Tibial nerve (tissue), 4 donors: ENCODE measurements around the gene NGEF.

Experiments
- EP300 ChIP-seq, 2 donors: sonication (generic); formaldehyde crosslinking; IDR thresholded peaks; one replicate each; pipeline ENCODE4 v1.6.1; 2017; ENCODE audit warnings: antibody characterized with exemption in 2 of 2, mild to moderate bottlenecking in 1 of 2
- POLR2A ChIP-seq, 2 donors: fragments of 450-650 bp; IDR thresholded peaks; one replicate each; pipeline ENCODE4 v1.6.1; 2017; ENCODE audit warnings: antibody characterized with exemption in 2 of 2, mild to moderate bottlenecking in 2 of 2, moderate library complexity in 2 of 2
- TF ChIP-seq, protein P1 (sequence below), 5 experiments: fragments of 200-600 bp in 3 of 5; fragments of 450-650 bp in 2 of 5; sonication (generic) in 3 of 5; IDR thresholded peaks; one replicate each; pipeline ENCODE4 v1.5.1; 2016 to 2019; ENCODE audit warnings: antibody characterized with exemption in 5 of 5, mild to moderate bottlenecking in 3 of 5, moderate library complexity in 2 of 5

DNA sequence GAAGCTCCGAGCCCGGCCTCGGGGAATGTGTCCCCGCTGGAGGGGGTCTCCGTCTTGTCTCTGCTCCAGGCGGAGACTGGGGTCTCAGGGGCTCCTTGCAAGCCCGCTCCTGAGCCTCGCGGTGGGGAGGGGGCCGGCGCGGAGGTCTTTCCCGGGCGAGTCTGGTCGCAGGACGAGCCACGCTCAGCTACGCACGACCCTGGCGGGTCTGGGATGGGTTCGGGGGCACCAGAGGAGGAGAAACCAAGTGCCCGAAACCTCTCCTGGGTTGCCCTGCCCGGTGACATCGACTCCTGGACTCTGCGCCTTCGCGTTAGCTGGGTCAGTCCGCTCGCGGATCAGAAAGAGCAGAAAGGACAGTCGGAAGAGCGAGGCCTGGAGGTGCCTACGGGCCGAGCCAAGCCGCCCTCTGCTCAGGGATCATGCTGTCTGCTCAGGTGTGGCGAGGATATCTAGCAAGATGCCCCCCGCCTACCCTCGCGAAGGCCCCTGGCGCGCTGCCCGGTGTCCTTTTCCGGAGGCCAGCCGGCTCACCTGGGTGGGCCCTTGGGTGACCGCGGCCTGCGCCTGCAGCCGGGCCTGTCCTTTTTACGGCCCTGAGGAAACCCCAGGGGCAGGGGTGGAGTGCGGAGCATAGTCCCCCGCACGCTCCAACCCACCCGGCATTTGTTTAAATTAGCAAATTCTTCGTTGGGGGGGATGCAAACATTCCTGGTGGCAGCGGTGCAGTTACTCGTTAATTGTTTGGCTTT is 84.3 kb downstream of the NGEF start:
- TF ChIP-seq, protein P1, sequence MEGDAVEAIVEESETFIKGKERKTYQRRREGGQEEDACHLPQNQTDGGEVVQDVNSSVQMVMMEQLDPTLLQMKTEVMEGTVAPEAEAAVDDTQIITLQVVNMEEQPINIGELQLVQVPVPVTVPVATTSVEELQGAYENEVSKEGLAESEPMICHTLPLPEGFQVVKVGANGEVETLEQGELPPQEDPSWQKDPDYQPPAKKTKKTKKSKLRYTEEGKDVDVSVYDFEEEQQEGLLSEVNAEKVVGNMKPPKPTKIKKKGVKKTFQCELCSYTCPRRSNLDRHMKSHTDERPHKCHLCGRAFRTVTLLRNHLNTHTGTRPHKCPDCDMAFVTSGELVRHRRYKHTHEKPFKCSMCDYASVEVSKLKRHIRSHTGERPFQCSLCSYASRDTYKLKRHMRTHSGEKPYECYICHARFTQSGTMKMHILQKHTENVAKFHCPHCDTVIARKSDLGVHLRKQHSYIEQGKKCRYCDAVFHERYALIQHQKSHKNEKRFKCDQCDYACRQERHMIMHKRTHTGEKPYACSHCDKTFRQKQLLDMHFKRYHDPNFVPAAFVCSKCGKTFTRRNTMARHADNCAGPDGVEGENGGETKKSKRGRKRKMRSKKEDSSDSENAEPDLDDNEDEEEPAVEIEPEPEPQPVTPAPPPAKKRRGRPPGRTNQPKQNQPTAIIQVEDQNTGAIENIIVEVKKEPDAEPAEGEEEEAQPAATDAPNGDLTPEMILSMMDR (IDR thresholded peaks at IDR 0.05) = no peak
- TF ChIP-seq POLR2A (IDR thresholded peaks at IDR 0.05) = no peak
- TF ChIP-seq EP300 (IDR thresholded peaks at IDR 0.05) = no peak
